MM.1S (cell line): ENCODE results near the gene NPHS1.

ENCODE experiments used
- DNase-seq: peaks from one replicate; pipeline ENCODE4 v3.0.0-alpha.2; 2015
- H2AFZ ChIP-seq: fragments of 300-600 bp; sonication (generic); 2 replicates; pipeline ENCODE4 v1.6.0; 2016; ENCODE audit warnings: antibody characterized with exemption, low read length
- H3F3A ChIP-seq: fragments of 300-600 bp; sonication (generic); 2 replicates; pipeline ENCODE4 v1.6.1; 2016; ENCODE audit warnings: mild to moderate bottlenecking, antibody characterized with exemption, low read length, moderate library complexity, mixed read lengths; ENCODE audit not compliant: insufficient read depth
- H3K27ac ChIP-seq: fragments of 300-600 bp; sonication (generic); 2 replicates; pipeline ENCODE4 v1.5.1; 2016; ENCODE audit warnings: mild to moderate bottlenecking, low read length
- H3K27me3 ChIP-seq: fragments of 300-600 bp; sonication (generic); replicated peaks from 2 replicates; pipeline ENCODE4 v1.6.0; 2016; ENCODE audit warnings: low read length; ENCODE audit not compliant: insufficient read depth
- H3K36me3 ChIP-seq: fragments of 300-600 bp; sonication (generic); replicated peaks from 2 replicates; pipeline ENCODE4 v1.6.1; 2016; ENCODE audit warnings: mild to moderate bottlenecking, low read length, mixed read lengths; ENCODE audit not compliant: insufficient read depth
- H3K4me1 ChIP-seq: fragments of 300-600 bp; sonication (generic); 2 replicates; pipeline ENCODE4 v1.6.1; 2016; ENCODE audit warnings: low read length, mixed read lengths
- H3K4me2 ChIP-seq: fragments of 300-600 bp; sonication (generic); 2 replicates; pipeline ENCODE4 v1.6.0; 2016; ENCODE audit warnings: low read depth, low read length
- H3K4me3 ChIP-seq: fragments of 300-600 bp; sonication (generic); 2 replicates; pipeline ENCODE4 v1.5.1; 2016; ENCODE audit warnings: low read length, mixed read lengths
- H3K79me2 ChIP-seq: fragments of 300-600 bp; sonication (generic); 2 replicates; pipeline ENCODE4 v1.6.1; 2016; ENCODE audit warnings: mixed run types, low read length, mixed read lengths
- H3K9ac ChIP-seq: fragments of 300-600 bp; sonication (generic); 2 replicates; pipeline ENCODE4 v1.6.1; 2016; ENCODE audit warnings: low read length, mixed read lengths
- H3K9me2 ChIP-seq: fragments of 300-600 bp; sonication (generic); replicated peaks from 2 replicates; pipeline ENCODE4 v1.6.1; 2016; ENCODE audit warnings: mild to moderate bottlenecking, low read length, mixed read lengths; ENCODE audit not compliant: insufficient read depth
- H3K9me3 ChIP-seq: fragments of 300-600 bp; sonication (generic); replicated peaks from 2 replicates; pipeline ENCODE4 v1.6.1; 2016; ENCODE audit warnings: mild to moderate bottlenecking, low read length, mixed read lengths; ENCODE audit not compliant: insufficient read depth
- H4K20me1 ChIP-seq: fragments of 300-600 bp; sonication (generic); 2 replicates; pipeline ENCODE4 v1.6.1; 2016; ENCODE audit warnings: mild to moderate bottlenecking, low read length, moderate library complexity, mixed read lengths; ENCODE audit not compliant: insufficient read depth
- EZH2 ChIP-seq: fragments of 300-600 bp; sonication (generic); optimal IDR thresholded peaks from 2 replicates; pipeline ENCODE3; 2017; ENCODE audit warnings: low read depth, mild to moderate bottlenecking, antibody characterized with exemption, low read length, mixed read lengths
- EZH2phosphoT487 ChIP-seq: fragments of 300-600 bp; sonication (generic); IDR thresholded peaks from 2 replicates; pipeline ENCODE4 v1.6.1; 2018; ENCODE audit warnings: antibody characterized with exemption, low read length
- TF ChIP-seq, protein P1 (sequence below): fragments of 300-600 bp; sonication (generic); IDR thresholded peaks from 2 replicates; pipeline ENCODE4 v1.5.1; 2016; ENCODE audit warnings: antibody characterized with exemption, low read length, mixed read lengths

NPHS1 gene

DNA sequence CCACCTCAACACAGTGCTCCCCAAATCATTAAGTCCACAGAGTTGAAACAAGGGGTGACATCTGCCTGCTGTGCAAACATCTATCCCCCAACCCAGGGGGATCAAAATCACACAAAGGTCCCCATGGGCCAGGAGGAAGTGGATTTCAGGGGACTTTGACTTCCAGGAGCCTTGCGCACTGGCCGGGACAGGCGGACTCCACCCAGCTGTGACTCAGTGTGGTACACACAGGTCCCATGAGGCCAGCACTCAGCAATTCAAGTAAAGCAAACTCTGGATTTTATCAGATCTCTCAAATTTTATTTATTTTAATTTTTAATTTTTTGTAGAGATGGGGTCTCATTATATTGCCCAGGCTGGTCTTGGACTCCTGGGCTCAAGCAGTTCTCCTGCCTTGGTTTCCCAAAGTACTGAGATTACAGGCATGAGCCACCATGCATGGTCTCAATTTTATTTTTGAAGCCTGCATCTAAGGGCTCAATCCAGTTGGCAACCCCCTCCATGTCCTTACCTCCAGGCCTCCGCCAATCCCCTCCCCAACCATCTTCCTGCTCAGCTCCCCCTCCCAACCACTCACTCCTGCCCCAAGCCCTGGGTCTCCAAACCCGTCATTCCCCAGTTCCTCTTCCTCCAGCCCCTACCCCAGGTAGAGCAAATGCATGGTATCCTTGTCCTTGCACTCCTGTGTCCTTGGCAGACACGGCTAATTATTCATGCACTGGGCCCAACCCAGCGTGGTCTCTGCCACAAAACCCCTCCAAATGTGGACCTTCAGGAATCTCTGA is 58.7 kb downstream of the NPHS1 start:
- no peak overlapping the region for H3K9ac ChIP-seq
- no peak overlapping the region for H3K27ac ChIP-seq
- H3K4me1 ChIP-seq: no peaks in the 10 kb centered on the region
- H3K4me3 ChIP-seq: no peak overlapping the region
- no peaks in the 10 kb centered on the region for H3K36me3 ChIP-seq
- no peak overlapping the region for H2AFZ ChIP-seq
- no peaks in the 10 kb centered on the region for H3K9me3 ChIP-seq
- peaks cover 50% of the 10 kb centered on the region for H3K27me3 ChIP-seq
- no peaks in the 10 kb centered on the region for H3K9me2 ChIP-seq
- DNase-seq: no peak
- no peaks in the 10 kb centered on the region for H4K20me1 ChIP-seq
- H3F3A ChIP-seq: no peaks in the 10 kb centered on the region
- H3K4me2 ChIP-seq: no peak overlapping the region
- TF ChIP-seq EZH2 (no peak), EZH2phosphoT487 (no peak)
- TF ChIP-seq, protein P1, sequence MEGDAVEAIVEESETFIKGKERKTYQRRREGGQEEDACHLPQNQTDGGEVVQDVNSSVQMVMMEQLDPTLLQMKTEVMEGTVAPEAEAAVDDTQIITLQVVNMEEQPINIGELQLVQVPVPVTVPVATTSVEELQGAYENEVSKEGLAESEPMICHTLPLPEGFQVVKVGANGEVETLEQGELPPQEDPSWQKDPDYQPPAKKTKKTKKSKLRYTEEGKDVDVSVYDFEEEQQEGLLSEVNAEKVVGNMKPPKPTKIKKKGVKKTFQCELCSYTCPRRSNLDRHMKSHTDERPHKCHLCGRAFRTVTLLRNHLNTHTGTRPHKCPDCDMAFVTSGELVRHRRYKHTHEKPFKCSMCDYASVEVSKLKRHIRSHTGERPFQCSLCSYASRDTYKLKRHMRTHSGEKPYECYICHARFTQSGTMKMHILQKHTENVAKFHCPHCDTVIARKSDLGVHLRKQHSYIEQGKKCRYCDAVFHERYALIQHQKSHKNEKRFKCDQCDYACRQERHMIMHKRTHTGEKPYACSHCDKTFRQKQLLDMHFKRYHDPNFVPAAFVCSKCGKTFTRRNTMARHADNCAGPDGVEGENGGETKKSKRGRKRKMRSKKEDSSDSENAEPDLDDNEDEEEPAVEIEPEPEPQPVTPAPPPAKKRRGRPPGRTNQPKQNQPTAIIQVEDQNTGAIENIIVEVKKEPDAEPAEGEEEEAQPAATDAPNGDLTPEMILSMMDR: no peak
- H3K79me2 ChIP-seq: no peaks in the 10 kb centered on the region

DNA sequence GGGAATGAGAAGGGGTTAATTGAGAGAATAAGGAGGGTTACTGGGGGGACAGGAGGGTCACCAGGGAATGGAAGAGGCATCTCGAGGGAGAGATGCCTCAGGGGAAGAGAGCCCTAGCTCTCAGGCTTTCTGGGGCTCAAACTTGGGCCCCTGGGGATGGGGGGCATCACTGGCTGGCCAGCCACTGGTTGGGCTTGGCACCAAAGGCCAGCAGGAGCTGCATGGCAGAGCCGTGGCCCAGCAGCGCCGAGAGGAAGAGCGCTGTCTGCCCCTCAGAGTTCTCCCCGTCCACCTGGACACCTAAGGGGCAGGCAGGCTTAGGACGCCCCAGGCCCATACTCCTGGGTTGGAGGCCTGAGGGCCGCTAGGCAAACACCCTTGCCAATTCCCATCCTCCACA is 59.4 kb downstream of the NPHS1 start:
- no peaks in the 10 kb centered on the region for H3K36me3 ChIP-seq
- no peaks in the 10 kb centered on the region for H3K9me3 ChIP-seq
- H3K4me2 ChIP-seq: no peak overlapping the region
- H3K9me2 ChIP-seq: no peaks in the 10 kb centered on the region
- no peak overlapping the region for H3K9ac ChIP-seq
- no peak for TF ChIP-seq EZH2phosphoT487
- TF ChIP-seq, protein P1: no peak
- no peak for TF ChIP-seq EZH2
- peaks cover 45% of the 10 kb centered on the region for H3K27me3 ChIP-seq
- H3K27ac ChIP-seq: no peak overlapping the region
- no peak overlapping the region for H3K4me3 ChIP-seq
- no peaks in the 10 kb centered on the region for H3F3A ChIP-seq
- H3K79me2 ChIP-seq: no peaks in the 10 kb centered on the region
- no peaks in the 10 kb centered on the region for H3K4me1 ChIP-seq
- no peak for DNase-seq
- no peaks in the 10 kb centered on the region for H4K20me1 ChIP-seq
- H2AFZ ChIP-seq: no peak overlapping the region

DNA sequence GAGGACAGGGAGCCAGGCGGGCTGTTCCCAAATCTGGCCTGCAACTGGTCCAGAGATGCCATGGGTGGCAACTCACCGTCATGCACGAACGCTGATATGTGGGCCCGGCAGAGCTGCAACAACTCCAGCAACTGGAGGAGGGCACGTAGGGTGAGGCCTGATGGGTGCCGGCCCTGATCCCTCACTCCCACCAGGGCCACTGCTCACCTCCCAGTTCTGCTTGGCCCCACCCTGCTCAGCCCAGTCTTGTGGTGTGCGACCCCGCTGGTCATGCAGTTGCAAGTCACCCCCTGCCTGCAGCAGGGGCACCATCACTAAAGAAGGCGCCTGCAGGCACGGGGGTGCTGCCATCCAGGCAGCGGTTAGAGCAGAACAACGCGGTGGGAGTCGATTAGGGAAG is 60.0 kb downstream of the NPHS1 start:
- Histone ChIP-seq H4K20me1 (no peaks in the 10 kb centered on the region), H3K4me1 (no peaks in the 10 kb centered on the region), H3K9me3 (no peaks in the 10 kb centered on the region), H3K27me3 (peaks cover 43% of the 10 kb centered on the region), H3K4me3 (no peak overlapping the region), H3K27ac (no peak overlapping the region), H3F3A (no peaks in the 10 kb centered on the region), H3K36me3 (no peaks in the 10 kb centered on the region), H3K4me2 (no peak overlapping the region), H2AFZ (no peak overlapping the region), H3K9ac (no peak overlapping the region), H3K79me2 (no peaks in the 10 kb centered on the region), H3K9me2 (no peaks in the 10 kb centered on the region)
- no peak for DNase-seq
- TF ChIP-seq EZH2phosphoT487 (no peak), EZH2 (no peak)
- TF ChIP-seq, protein P1: no peak
